Adrenal gland (tissue), 5 donors: ENCODE data around the gene ZNF208.

Experiments used
- CTCF ChIP-seq, 6 experiments: fragments of 450-650 bp in 4 of 6; fragments of 200-600 bp in 2 of 6; sonication (generic) in 1 of 6; IDR thresholded peaks; 1 replicate in 5 of 6; 2 replicates in 1 of 6; pipeline versions ENCODE4 v1.5.1 to v1.8.0; 2016 to 2021; ENCODE audit warnings: antibody characterized with exemption in 6 of 6, mild to moderate bottlenecking in 2 of 6, moderate library complexity in 1 of 6
- POLR2A ChIP-seq, 2 donors: fragments of 450-650 bp; IDR thresholded peaks; one replicate each; pipeline ENCODE4 v1.6.1; 2017; ENCODE audit warnings: antibody characterized with exemption in 2 of 2, mild to moderate bottlenecking in 2 of 2, moderate library complexity in 1 of 2
- donor health status: DM: no; HTN: no; CAD: no.

DNA sequence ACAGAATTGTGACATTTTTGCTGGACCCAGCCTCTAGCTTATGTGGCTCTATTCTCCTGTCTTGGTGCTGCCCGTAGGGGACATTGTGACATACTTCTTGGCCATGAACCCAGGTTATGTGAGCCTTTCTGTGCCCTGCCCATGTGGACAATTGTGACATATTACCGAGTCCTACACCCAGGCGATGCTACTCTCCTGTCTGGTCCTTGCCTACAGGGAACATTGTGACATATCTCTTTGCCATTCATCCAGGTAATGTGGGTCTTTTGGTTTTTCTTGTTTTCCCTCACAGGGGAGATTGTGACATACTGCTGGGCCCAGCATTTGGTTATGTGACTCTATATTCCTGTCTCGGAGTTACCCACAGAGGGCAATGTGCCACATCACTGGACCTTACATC lies 103.2 kb downstream of the ZNF208 start:
- TF ChIP-seq POLR2A (IDR thresholded peaks at IDR 0.05) (no peak), CTCF (IDR thresholded peaks at IDR 0.05) (no peak)
